B cell (primary cell): ENCODE results near the gene ARID3B. TPM values are rescaled to one million over a fixed set of nuclear protein-coding genes. Genes with fewer than 3 reads are reported as not detected.

Source experiments
- ATAC-seq: fragments of 200-7000 bp; cut with Tn5 transposase; one replicate; pipeline ENCODE4 v1.10.0; 2021; ENCODE audit warnings: low read depth, mild to moderate bottlenecking, moderate number of reproducible peaks, moderate library complexity
- CTCF ChIA-PET: fragments of 350-600 bp; sonication (Branson Sonifier 250); formaldehyde crosslinking; loops from one replicate; lab custom pipeline; 2021; ENCODE audit warnings: antibody characterized with exemption, inconsistent platforms; lab: Charles Lee
- POLR2A ChIA-PET: fragments of 350-600 bp; sonication (Branson Sonifier 250); formaldehyde crosslinking; loops from one replicate; lab custom pipeline; 2021; ENCODE audit warnings: antibody characterized with exemption; lab: Charles Lee
- DNase-seq: peaks from one replicate; pipeline ENCODE4 v3.0.0; 2013
- H2AFZ ChIP-seq: 2 replicates; pipeline ENCODE4 v1.6.1; 2012; ENCODE audit warnings: mild to moderate bottlenecking, low read depth, low read length; ENCODE audit not compliant: insufficient read depth, poor library complexity, severe bottlenecking
- H3K27ac ChIP-seq, 2 donors: 1 replicate in 1 of 2; 2 replicates in 1 of 2; pipeline ENCODE4 v1.5.1; 2012 to 2013; ENCODE audit warnings: low read length in 2 of 2, mild to moderate bottlenecking in 2 of 2, moderate library complexity in 1 of 2
- H3K27me3 ChIP-seq, 4 experiments: fragments of 200-600 bp in 1 of 4; sonication (generic) in 1 of 4; replicated peaks in 1 of 4; 1 replicate in 2 of 4; 2 replicates in 2 of 4; pipeline versions ENCODE4 v1.6.1 to v1.7.0; 2013 to 2016; ENCODE audit warnings: low read length in 3 of 4, mild to moderate bottlenecking in 2 of 4, mixed read lengths in 1 of 4, moderate library complexity in 1 of 4; ENCODE audit not compliant: insufficient read depth in 4 of 4, control insufficient read depth in 3 of 4; ENCODE audit errors: control extremely low read depth in 1 of 4
- H3K36me3 ChIP-seq, 2 experiments: replicated peaks in 1 of 2; 1 replicate in 1 of 2; 2 replicates in 1 of 2; pipeline versions ENCODE4 v1.6.1 to v1.7.1; 2013; ENCODE audit warnings: low read length in 1 of 2; ENCODE audit not compliant: insufficient read depth in 2 of 2, control insufficient read depth in 1 of 2; ENCODE audit errors: control extremely low read depth in 1 of 2, extremely low read depth in 1 of 2
- H3K4me1 ChIP-seq, 2 donors: fragments of 200-600 bp in 1 of 2; sonication (generic) in 1 of 2; 1 replicate in 1 of 2; 2 replicates in 1 of 2; pipeline versions ENCODE4 v1.5.1 to v1.6.1; 2013 to 2017; ENCODE audit warnings: low read length in 2 of 2; ENCODE audit not compliant: control insufficient read depth in 2 of 2, insufficient read depth in 2 of 2
- H3K4me2 ChIP-seq: replicated peaks from 2 replicates; pipeline ENCODE3; 2012; ENCODE audit warnings: mild to moderate bottlenecking, low read depth, low read length; ENCODE audit not compliant: poor library complexity, severe bottlenecking
- H3K4me3 ChIP-seq, 5 experiments: fragments of 200-600 bp in 1 of 5; sonication (generic) in 1 of 5; 1 replicate in 3 of 5; 2 replicates in 2 of 5; pipeline versions ENCODE4 v1.5.1 to v1.7.0; 2011 to 2016; ENCODE audit warnings: low read length in 4 of 5, mild to moderate bottlenecking in 4 of 5, low read depth in 2 of 5, control low read depth in 1 of 5, moderate library complexity in 1 of 5; ENCODE audit not compliant: insufficient read depth in 1 of 5; ENCODE audit errors: control extremely low read depth in 1 of 5, extremely low read depth in 1 of 5
- H3K79me2 ChIP-seq: fragments of 200-600 bp; sonication (generic); one replicate; pipeline ENCODE4 v1.6.0; 2016; ENCODE audit warnings: low read length; ENCODE audit not compliant: control insufficient read depth, insufficient read depth
- H3K9ac ChIP-seq: fragments of 200-600 bp; sonication (generic); 2 replicates; pipeline ENCODE4 v1.6.1; 2017; ENCODE audit warnings: mild to moderate bottlenecking, low read length, moderate library complexity
- H3K9me3 ChIP-seq, 3 donors: one replicate each; pipeline versions ENCODE4 v1.6.1 to v1.7.1; 2013; ENCODE audit warnings: low read length in 2 of 3; ENCODE audit not compliant: control insufficient read depth in 2 of 3, insufficient read depth in 1 of 3; ENCODE audit errors: control extremely low read depth in 1 of 3
- H4K20me1 ChIP-seq: 2 replicates; pipeline ENCODE4 v1.6.0; 2012; ENCODE audit warnings: mild to moderate bottlenecking, low read length; ENCODE audit not compliant: insufficient read depth, control insufficient read depth, poor library complexity, severe bottlenecking
- H3K27ac Mint-ChIP-seq: one replicate; pipeline ENCODE4 v1.8.0; 2021; ENCODE audit warnings: mixed read lengths
- H3K27me3 Mint-ChIP-seq: one replicate; pipeline ENCODE4 v1.8.0; 2021; ENCODE audit warnings: mixed read lengths
- H3K4me1 Mint-ChIP-seq: one replicate; pipeline ENCODE4 v1.8.0; 2021; ENCODE audit warnings: mixed read lengths
- H3K4me3 Mint-ChIP-seq: one replicate; pipeline ENCODE4 v1.8.0; 2021; ENCODE audit warnings: mixed read lengths
- H3K9me3 Mint-ChIP-seq: one replicate; pipeline ENCODE4 v1.8.0; 2022; ENCODE audit warnings: mixed read lengths; ENCODE audit not compliant: insufficient read depth
- EZH2 ChIP-seq: IDR thresholded peaks from 2 replicates; pipeline ENCODE4 v1.6.1; 2012; ENCODE audit warnings: borderline replicate concordance, low read depth, mild to moderate bottlenecking, moderate library complexity, low read length; ENCODE audit not compliant: insufficient read depth, poor library complexity, severe bottlenecking
- WGBS: methylation state at CpG from one replicate; pipeline ENCODE4 v1.1.5; 2013; ENCODE audit warnings: missing lambda C conversion rate; ENCODE audit not compliant: insufficient coverage; 5-methylcytosine and 5-hydroxymethylcytosine counted together
- intact Hi-C: fragments of 100-400 bp; cut with micrococcal nuclease; formaldehyde crosslinking; loops from one replicate; pipeline ENCODE4 v1.10.0; 2022
- polyA plus RNA-seq: library from polyadenylated mRNA; depleted of rRNA; stranded (reverse); fragments of >200 nt; gene quantifications from 2 replicates; pipeline ENCODE4 v1.2.3, GENCODE V29; 2012
- total RNA-seq, 2 donors: library from RNA; stranded (reverse); fragments of 120-200 nt in 1 of 2; gene quantifications; 1 replicate in 1 of 2; 2 replicates in 1 of 2; pipeline versions ENCODE4 v1.2.3 to v1.2.4, GENCODE V29; 2013 to 2022
- TF ChIP-seq, protein P1 (sequence below): fragments of 200-600 bp; IDR thresholded peaks from one replicate; pipeline ENCODE4 v1.8.0; 2022; ENCODE audit warnings: antibody characterized with exemption, mild to moderate bottlenecking

ARID3B gene
- total and polyA plus RNA-seq, 2 donors (not counting 1 experiment from before 2014, with no cell fraction given) = 23.0 to 31.0 TPM

DNA sequence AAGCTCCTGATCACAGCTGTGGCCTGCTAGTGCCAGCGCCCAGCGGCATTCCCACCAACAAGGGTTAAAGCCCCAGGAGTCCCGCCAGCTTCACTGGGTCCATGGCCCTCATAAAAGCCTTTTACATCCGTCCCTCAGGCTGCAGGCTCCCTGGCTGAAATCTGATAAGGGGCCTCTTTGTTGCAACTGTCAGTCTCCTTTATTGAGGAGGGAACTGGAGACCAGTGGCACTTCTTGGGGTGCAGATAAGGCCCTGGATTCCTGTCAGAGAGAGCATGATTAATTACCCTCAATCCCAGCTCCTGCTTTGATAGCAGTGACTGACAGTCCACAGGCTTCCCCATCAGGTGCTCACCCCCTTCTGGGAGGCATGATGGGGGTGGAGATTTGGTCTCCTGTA is 43.8 kb downstream of the ARID3B start:
- no peaks in the 10 kb centered on the region for H3K4me1 Mint-ChIP-seq

DNA sequence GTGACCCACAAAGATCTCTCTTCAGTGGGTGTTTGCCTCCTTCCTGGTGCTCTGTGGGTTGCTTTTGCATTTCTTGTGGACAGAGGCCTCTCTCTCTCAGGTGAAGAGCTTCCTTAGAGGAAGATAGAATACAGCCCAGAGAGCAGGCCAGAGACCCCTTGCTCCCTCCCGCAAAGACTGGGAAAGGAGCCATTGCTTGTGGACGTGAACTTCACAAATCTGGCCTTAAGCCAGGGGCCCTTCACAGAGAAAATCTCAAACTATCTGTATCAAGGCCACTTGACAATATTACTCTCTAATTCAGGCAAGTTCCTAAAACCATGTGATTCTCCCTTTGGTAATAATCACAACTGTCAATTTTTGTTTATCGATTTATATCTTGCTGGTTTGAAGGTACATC is 44.2 kb downstream of the ARID3B start:
- Histone ChIP-seq H3K4me3 (no peak overlapping the region), H3K4me1 (no peaks in the 10 kb centered on the region), H2AFZ (no peak overlapping the region), H4K20me1 (no peaks in the 10 kb centered on the region), H3K36me3 (peaks cover 3 to 39% of the 10 kb centered on the region in 2 experiments), H3K79me2 (no peaks in the 10 kb centered on the region), H3K27ac (no peak overlapping the region), H3K9ac (no peak overlapping the region), H3K27me3 (no peaks in the 10 kb centered on the region), H3K9me3 (no peaks in the 10 kb centered on the region), H3K4me2 (no peak overlapping the region)
- Mint-ChIP-seq H3K9me3 (no peaks in the 10 kb centered on the region), H3K27me3 (no peaks in the 10 kb centered on the region), H3K27ac (no peak overlapping the region), H3K4me1 (no peaks in the 10 kb centered on the region), H3K4me3 (no peak overlapping the region)
- no peak for DNase-seq
- no peak for ATAC-seq
- CTCF ChIA-PET = no interaction called here
- WGBS = 62% methylated on average over 2 of the region's 3 CpGs
- intact Hi-C loops = no loop called here
- POLR2A ChIA-PET = no interaction called here
- TF ChIP-seq EZH2 = no peak
- TF ChIP-seq, protein P1, sequence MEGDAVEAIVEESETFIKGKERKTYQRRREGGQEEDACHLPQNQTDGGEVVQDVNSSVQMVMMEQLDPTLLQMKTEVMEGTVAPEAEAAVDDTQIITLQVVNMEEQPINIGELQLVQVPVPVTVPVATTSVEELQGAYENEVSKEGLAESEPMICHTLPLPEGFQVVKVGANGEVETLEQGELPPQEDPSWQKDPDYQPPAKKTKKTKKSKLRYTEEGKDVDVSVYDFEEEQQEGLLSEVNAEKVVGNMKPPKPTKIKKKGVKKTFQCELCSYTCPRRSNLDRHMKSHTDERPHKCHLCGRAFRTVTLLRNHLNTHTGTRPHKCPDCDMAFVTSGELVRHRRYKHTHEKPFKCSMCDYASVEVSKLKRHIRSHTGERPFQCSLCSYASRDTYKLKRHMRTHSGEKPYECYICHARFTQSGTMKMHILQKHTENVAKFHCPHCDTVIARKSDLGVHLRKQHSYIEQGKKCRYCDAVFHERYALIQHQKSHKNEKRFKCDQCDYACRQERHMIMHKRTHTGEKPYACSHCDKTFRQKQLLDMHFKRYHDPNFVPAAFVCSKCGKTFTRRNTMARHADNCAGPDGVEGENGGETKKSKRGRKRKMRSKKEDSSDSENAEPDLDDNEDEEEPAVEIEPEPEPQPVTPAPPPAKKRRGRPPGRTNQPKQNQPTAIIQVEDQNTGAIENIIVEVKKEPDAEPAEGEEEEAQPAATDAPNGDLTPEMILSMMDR = no peak

More for the DNA sequence above, 43.8 kb downstream of the ARID3B start:
- POLR2A ChIA-PET = no interaction called here
- no peaks in the 10 kb centered on the region for H3K27me3 ChIP-seq
- CTCF ChIA-PET = no interaction called here
- peaks cover 0 to 35% of the 10 kb centered on the region in 2 experiments for H3K36me3 ChIP-seq
- H3K9me3 Mint-ChIP-seq = no peaks in the 10 kb centered on the region
- 84% methylated on average over 4 of the region's 4 CpGs for WGBS
- H3K27ac ChIP-seq = no peak overlapping the region
- no peak for ATAC-seq
- no peaks in the 10 kb centered on the region for H4K20me1 ChIP-seq
- intact Hi-C loops = no loop called here
- H3K4me2 ChIP-seq = no peak overlapping the region
- H3K4me3 ChIP-seq = no peak overlapping the region
- no peak overlapping the region for H3K4me3 Mint-ChIP-seq
- no peak overlapping the region for H3K27ac Mint-ChIP-seq
- no peak for DNase-seq
- no peaks in the 10 kb centered on the region for H3K9me3 ChIP-seq
- no peaks in the 10 kb centered on the region for H3K4me1 ChIP-seq
- no peaks in the 10 kb centered on the region for H3K79me2 ChIP-seq
- no peak overlapping the region for H2AFZ ChIP-seq
- H3K27me3 Mint-ChIP-seq = no peaks in the 10 kb centered on the region
- no peak for TF ChIP-seq EZH2
- TF ChIP-seq, protein P1 = no peak
- no peak overlapping the region for H3K9ac ChIP-seq
